ENCODE data around the gene MIEF1.

The MIEF1 gene

DNA sequence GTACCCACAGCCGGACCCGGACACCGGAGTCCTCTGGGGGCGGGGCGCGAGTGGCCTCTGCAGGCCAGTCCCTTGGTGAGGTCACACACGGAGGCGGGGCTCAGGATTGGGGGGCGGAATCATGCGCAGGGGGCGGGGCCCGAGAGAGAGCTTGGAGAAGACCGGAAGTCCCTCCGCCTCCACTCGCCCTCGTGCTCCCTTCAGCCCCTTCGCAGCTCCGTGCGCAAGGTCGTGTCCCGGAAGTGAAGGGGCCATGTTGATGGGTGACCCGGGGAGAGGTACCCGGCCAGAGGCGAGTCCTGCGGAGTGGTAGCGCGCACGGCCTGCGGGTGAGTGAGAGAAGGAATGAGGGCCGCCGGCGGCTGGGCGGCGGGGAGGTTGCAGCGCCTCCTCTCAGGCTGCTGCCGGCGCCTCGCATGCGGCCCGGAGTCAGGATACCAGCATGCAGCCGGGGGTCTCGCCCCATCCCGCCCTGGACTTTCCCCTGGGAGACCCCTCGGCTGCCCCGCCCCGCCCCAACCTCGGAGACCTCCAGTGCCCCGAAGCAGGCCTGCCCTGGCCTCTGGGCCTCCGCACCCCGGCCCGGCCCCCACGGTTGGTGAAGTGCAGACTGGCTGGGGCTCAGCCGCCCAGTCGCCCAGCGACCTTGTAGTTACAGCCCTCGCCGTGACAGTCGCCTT, at the start of gene MIEF1:
Gene MIEF1, plus strand, starts transcription at position 182 of the 680 bp plus-strand sequence. CDS start 9,005 bp downstream, outside the sequence.
- peak; percentile 91 for DNase-seq

DNA sequence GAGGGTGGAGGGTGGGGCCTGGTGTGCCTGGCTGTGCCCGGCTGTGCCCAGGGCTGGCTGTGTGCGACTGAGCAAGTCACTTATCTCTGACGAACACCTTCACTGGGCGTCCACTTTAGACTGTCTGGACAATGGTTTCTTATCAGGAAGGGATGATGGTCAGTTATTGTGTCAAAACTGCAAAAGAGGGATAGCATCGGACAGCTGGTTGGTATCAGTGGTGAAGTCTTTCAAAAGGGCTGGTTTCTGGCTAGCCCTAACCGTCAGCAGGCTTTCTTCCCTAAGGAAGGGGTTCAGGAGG, 49.4 kb upstream of the MIEF1 start:
- no peak for DNase-seq

DNA sequence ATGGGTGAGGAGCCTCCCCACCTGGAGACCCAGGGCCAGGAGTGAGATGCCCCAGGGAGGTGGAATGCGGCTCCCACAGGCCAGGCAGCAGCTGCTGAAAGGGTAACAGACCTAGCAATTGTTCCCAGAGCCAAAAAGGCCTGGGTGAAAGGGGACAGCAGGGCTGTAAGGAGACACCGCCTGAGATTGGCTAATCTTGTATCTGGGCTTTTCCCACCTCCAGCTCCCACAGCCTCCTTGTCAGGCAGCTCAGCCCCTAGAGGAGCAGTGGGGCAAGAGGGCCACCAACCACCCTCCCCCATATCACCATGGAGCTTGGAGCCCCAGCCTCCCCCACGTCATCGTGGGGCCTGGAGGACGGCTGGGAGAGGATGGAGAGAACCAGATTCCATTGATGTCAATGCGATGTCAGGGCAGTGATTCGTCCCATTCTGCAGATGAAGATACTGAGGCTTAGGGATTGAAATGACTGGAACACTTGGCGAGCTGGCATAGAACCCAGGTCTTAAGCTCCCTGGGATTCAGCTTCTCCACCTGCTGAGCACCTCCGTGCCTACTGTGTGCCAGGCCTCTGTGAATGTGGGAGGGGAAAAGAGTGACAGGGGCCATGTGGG, 48.2 kb upstream of the MIEF1 start:
- DNase-seq: no peak

DNA sequence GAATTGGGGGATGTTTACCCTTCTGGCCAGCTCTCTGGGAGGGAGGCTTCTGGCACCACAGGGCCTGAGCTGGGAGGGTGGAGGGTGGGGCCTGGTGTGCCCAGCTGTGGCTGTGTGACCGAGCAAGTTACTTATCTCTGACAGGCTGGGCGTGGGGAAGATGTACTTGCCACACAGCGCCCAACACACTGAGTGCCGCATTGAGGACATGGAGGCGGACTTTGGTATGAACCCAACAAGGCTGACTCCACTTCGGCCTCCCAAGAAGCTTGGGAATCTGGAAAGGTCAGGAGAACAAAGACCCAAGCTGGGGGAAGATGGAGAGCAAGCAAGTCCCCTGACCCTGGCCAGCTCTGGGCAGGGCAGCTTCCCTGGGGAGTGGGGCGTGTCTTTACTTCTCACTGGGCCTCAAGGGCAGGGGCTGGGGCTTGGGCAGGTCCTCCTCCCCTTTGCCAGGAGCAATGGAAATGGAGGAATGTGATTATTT, 47.7 kb upstream of the MIEF1 start:
- DNase-seq: no peak

DNA sequence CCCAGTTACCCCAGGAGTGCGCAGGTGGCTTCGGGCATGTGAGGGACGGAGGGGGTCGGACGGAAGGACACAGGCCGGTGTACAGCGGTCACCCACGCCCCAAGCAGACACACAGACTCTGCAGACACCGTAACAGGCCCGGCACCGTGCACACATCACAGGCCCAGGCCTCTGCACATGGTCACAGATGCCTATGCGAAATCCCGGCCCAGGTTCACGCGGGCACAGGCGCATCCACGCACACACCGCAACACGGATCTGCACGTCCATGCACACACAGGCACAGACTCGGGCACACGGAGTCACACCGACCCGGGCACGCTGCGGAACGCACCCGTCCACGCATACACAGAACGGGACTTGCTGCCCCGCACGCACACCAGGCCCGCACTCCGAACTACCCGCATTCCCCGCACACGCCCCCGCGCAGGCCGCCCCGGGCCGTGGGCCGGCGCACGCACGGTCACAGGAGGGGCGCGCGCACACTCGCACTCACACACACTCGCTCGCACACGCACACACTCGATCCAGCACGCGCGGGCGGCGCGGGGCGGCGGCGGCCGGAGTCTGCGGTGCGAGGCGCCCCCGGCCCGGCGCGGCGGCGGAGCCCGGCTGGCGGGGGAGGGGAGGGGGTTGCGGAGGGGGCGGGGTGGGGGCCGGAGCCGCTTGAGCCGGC, 45.4 kb upstream of the MIEF1 start, which contains the start of gene MGAT3:
Gene MGAT3, plus strand, starts transcription at position 491 of the 676 bp plus-strand sequence. CDS start 30,336 bp downstream, outside the sequence.
- DNase-seq: no peak

DNA sequence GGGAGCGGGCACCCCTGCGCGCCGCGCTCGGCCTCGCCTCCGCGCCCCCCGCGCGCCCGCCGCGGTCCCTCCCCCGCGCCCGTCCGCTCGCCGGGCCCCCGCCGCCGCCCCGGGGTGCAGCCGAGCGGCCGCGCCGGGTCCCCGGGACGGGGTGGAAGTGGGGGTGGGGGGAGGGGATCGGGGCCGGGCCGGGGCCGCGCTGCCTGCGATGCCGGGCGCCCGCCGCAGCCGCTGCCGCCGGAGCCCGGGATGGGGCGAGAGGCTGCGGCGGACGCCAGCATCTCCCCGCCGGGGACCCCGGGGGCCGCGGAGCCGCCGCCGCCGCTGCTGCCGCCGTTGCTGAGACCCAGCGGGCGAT, 44.9 kb upstream of the MIEF1 start:
- no peak for DNase-seq

DNA sequence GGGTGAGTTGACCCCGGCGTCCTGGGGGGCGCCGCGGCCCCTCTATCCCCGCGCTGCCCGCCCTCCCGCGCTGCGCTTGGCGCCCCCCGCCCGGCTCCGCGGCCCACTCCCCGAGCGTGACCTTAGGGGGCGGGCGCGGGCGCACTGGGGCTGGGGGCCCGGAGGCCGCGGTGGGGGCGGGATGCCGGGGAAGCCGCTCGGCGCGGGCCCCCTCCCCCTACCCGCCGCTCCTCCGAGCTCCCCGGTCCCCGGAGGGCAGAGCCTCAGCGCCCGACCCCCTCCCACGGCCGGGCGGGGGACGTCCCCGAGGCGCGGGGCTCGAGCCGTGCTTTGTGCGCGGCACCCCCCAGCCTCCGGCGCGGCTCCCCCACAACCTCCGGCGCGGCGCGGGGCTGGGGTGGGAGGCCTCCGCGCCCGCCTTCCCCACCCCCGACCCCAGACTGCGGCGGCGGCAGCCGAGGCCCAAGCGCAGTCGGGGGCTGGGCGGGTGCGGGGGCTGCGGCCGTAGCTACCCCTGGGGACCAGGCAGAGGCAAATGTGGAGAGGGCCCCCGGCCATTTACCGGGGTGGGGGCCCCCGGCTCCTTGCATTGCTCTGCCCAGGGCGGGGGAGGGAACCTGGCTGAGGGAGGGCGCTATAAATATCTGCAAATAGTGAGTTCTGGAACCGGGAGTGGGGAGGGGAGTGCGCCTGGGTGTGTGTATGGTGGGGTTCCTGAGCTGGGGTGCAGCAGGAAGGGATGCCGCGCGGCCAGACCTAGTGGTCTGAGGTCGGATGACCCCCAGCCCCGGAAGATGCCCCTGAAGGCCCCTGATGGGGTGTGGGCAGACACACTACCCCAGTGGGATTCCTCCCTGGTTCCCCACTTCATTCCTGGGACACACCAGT, 44.3 kb upstream of the MIEF1 start:
- no peak for DNase-seq

DNA sequence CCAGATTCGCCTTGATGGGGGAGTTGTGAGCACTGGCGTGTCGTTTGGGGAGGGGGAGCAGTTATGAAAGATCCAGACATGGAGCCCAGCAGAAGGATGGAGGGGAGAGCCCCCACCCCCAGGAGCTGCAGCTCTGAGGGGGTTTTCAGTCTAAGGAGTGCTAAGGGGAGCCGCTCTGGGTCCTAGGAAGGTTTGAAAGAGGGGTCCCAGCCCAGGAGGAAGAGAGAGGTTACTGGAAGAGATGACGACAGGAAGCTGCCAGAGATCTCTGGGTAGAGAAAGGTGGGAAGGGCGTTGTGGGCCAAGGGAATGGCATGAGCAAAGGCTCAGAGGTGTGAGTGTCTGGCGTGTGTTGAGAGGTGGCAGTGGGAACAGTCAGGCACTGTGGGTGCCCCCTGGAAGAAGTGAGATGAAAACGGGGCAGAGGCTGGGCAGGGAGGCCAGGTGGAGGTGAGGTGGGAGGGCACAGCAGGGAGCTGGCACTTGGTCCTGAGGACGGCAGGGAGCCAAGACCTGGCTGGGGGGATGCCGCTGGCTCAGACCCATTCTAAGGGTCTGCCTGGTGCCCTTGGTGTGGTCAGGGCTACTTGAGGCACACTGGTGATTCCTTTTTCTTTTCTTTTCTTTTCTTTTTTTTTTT, 43.5 kb upstream of the MIEF1 start:
- no peak for DNase-seq

DNA sequence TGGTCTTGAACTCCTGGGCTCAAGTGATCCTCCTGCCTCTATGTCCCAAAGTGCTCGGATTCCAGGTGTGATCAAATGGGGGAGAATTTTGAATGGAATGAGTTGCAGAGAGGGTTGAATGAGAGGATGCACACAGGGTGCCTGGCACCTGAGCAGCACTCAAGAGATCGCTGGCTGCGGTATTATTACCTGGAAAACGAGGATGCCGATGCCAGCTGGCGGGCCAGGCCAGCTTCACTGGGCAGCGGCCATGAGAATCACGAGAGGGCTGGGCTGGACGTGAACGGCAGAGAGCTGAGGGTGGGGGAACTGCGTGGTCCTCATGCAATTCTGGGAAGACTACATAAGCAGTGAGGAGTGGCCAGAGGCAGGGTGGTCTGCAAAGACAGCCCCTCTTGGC, 42.4 kb upstream of the MIEF1 start:
- DNase-seq: no peak

DNA sequence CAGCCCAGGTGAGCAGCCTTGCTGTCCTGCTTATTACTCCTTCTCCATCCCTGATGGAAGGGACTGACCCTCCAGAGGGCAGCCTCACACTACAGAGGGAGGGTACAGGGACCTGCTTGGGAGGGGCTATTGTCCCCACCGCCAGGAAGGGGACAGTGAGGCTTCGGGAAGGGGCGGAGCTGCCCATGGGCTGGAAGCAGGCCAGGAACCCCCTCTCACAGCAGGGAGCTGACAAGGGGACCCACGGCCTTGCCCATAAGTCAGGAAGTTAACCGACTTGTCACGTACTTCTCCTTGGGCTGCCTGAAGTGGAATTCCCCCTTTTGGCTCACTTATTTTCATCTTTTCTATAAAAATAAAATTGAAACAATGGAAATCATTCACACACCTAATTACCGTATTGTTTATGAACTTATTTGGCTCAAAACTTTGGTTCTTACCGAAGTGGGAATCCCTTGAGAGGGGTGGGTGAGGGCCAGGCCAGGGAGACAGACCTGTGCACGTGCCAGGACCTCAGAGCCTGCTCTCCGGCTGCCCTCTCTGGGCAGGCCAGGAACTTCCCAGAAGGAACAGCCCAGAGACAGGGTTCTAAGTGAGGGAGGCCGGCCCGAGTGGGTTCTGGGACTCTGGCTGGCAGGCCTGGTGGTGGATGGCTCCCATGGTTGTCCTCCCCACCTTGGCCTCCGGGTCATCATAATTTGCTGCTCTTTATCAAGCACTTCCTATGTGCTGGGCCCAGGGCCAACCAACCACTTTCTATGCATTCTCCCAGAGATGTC, 39.5 kb upstream of the MIEF1 start:
- no peak for DNase-seq

DNA sequence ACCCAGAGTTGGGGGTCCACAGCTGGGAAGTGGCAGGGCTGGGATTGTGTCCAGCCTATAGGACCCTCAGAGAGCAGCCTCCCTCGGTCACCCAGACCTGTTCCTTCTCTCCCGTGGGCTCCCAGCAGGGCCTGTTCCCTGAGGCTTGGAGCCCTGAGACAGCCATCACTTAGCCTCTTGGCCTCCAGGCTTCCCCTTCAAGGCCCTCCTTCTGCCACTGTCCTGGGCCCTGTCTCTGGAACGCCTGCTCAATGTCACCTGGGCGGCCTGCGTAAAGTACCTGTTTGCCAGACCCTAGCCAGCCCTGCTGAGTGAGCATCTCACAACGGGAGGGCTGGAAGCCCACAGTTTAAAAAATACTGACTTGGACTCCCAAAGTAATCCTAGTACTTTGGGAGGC, 38.8 kb upstream of the MIEF1 start:
- DNase-seq: no peak

DNA sequence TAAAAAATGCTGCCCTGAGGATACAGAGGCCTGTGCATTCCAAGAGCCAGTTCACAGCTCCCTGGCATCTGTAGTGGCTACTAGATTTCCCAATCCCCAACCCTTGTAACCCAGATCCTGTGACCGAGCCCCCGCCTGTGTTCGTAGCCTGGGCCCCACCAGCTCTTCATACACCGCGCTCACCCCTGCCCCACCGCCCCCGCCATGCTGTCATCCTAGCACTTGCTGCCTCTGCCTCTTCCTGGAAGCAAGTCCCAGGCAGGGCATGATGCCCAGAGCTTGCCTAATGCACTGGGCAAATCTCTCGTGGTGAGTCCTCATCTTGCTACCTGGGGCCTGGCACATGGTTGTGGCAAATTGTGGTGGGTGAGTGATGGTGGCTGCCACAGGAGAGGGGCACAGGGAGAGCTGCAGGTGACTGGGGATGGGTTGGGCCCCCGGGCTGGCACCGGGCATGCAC, 38.1 kb upstream of the MIEF1 start:
- DNase-seq: no peak

DNA sequence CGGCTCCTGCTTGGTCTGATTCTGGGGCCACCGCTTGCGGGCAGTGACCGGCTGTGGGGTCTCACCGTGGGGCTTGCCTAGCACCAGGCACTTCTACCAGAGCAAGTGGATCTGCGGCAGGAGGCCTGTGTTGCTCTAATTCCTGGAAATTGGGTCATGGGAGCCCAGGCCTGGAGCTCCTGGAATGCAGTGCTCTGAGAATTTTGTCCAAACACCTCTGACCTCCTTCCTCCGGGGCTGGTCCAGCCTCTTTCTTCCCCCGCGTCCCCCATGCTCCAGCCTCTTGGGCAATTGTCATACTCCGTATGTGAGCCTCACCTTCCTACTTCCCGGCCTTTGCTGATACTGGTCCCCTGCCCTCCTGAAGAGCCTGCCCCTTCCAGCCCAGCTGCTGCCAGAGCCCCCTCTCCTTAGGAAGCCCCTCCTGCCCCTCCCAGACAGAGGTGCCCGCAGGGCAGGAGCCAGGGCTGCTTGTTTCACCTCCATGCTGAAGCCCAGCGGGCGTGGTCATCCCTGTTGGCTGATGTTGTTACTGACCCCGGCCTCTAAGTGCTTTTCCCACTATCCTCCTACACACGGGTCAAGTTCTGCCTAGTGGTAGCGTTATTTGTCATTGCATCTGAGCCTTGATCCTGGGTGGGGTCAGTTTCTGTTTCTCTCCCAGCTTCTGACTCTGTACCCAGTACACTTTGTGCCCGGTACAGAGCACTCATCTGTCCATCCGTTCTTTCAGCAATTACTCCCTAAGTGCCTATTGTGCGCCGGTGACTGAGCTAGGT, 35.7 kb upstream of the MIEF1 start:
- no peak for DNase-seq

DNA sequence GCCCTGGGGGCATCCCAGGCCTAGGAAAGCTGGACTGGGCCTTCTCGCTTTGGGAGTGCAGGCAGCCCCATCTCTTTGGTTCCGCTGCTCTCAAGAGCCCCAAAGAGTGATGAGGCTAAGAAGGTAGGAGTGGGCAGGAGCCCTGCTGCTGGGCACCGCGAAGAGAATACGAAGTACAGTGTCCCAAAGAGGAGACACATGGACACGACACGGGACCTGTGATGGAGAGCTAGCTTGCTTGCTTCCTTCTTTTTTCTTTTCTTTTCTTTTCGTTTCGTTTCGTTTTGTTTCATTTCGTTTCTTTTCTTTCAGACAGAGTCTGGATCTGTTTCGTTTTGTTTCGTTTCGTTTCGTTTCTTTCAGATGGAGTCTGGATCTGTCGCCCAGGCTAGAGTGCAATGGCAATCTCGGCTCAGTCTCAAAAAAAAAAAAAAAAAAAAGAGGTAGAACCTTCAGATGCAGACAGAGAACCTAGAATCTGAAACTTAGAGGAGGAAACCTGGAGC, 34.6 kb upstream of the MIEF1 start:
- no peak for DNase-seq

DNA sequence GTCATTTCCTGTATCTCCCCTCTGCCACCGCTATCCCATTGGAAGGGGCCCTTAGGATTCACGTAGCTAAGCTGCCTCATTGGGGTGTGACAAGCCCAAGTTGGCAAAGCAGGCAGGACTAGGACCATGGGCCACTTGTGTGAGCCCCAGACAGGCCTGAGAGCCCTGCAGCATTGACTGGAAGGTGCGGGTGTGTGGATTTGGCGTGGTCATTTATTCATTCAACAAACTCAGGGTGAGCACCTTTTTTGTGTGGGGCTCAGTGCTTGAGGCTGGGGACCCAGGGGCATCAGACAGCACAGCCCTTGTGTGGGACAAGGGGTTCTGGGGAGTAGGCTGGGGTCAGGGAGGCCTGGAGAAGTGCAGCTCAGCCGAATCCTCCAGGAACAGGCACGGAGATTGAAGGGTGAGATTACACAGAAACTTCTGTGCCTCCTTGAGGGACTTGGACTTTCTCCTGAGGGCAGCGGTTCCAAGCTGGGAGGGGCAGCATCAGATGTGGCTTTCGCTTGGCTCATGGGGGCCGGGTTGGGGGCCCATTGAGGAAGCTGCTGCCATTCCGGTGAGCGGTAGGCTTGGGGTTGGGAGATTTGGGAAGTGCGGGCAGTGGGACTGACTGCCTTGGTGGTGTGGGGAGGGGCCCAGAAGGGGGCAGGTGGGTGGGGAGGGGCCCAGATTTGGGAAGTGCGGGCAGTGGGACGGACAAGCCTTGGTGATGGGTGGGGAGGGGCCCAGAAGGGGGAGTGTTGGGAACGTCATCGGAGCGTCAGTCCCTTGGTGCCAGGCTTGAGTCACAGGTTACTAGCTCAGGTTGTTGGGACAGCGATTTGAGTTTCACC, 33.4 kb upstream of the MIEF1 start:
- no peak for DNase-seq

DNA sequence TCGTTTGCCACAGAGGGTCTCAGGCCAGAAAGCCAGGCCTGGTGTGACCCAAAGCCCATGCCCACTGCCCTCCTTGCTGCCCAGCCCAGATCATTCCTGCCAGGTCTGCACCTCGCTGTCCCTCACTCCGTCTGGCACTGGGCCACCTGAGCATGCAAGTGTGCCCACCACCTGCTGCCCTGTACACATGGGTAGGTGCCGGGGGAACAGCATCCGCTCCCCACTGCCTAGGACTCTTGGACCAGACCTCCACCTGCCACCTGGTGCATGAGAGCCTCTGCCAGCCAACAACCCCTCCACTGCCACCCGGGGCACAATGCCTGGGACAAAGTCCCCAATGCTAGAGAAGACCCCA, 32.8 kb upstream of the MIEF1 start:
- DNase-seq: no peak

DNA sequence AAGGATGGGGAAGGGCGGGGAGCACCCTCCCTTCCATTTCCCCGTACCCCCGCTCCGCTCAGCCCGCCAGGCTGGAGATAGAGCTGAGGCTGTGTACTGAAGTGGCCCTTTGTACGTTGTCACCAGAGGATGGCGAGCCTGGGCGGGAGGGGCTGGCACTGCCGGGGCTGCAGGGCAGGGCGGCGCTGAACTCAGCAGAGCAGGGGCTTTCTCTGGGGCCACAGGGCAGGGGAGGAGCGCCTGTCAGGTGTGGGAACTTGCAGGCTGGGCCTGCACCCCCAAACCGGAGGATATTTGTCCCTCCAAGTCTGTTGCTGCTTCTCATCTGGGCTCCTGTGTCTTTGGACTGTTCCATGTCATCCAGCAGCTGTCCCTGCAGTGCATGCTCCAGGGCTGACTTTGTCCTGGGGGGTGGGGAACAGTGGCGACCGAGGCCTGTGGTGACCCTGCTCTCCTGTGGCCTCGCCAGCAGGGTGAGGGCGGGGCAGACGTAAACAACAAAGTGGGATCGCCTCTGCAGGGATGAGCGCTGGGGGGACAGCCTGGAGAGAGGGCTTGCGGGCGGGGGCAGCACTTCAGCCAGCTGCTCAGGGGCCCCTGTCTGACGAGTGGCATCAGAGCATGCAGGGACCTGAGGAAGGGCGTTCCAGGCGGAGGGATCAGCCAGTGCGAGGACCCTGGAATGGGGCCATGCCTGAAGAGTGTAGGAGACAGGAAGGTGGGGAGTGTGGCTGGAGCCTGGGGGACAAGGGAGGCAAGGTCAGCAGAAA, 32.2 kb upstream of the MIEF1 start:
- DNase-seq: no peak

DNA sequence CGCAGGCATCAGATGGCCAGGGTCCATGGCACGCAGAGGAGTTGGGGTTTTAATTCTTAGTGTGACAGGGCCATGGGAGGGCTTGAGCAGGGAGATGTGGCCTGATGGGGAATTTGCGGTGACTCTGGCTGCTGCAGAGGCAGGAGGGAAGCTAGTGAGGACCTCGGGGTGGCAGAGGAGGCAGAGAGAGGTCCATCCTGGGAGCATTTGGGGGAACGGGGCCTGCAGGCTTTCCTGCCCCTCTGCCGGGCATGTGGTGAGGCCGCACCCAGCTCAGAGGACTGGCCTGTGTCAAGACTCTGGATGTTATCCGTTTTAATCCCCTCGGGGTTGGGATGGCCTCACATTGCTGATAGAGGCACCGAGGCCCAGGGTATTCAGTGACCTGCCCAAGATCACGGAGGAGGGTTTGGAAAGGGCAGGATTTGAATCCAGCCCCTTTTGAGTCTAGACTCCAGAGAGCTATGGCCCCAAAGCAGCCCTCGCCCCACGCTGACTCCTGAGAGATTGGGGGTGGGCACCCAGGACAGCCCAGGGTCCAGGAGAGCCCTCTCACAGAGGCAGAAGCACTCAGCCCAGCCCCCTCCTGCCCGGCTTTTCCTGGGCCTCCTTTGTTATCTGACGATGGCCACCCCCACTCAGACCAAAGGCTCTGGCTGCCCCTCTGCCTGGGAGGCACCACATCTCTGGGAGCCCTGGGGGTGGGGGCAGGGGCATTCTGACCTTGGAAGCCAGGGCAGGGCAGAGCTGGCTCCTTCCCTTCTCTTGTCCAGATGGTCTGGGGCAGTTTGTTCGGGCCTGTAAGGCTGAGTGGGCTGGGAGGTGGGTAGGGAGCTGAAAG, 31.4 kb upstream of the MIEF1 start:
- no peak for DNase-seq

All from NCI-H1105 (cell line).